K562 (cell line): Measurements from ENCODE around the gene JUND. TPM values are rescaled to one million over a fixed set of nuclear protein-coding genes. Genes with fewer than 3 reads are reported as not detected.

Source experiments
- CHD1 ChIP-seq: fragments of 200-600 bp; sonication (generic); IDR thresholded peaks from one replicate; pipeline ENCODE4 v1.6.1; 2012; ENCODE audit warnings: mild to moderate bottlenecking, moderate library complexity, low read length, inconsistent platforms
- CREM ChIP-seq: IDR thresholded peaks from 2 replicates; pipeline ENCODE4 v1.6.1; 2014; ENCODE audit warnings: antibody characterized with exemption, low read depth
- CSDE1 ChIP-seq, 2 experiments: fragments of 450-650 bp; IDR thresholded peaks; 2 replicates each; pipeline ENCODE4 v1.6.1; 2016; ENCODE audit warnings: mild to moderate bottlenecking in 1 of 2
- CXXC5 ChIP-seq: fragments of 250-450 bp; sonication (Bioruptor Pico); IDR thresholded peaks from 2 replicates; pipeline ENCODE4 v1.8.0; 2022; ENCODE audit warnings: inconsistent platforms, mild to moderate bottlenecking, moderate library complexity
- EGR1 ChIP-seq: fragments of 450-650 bp; conservative IDR thresholded peaks from 2 replicates; pipeline ENCODE4 v1.6.1; 2017; ENCODE audit warnings: mild to moderate bottlenecking
- FOSL1 ChIP-seq: fragments of 200-800 bp; sonication (Bioruptor generic); conservative IDR thresholded peaks from 2 replicates; pipeline ENCODE4 v1.6.1; 2016; ENCODE audit warnings: missing genetic modification characterization, missing compliant biosample characterization
- FOXJ2 ChIP-seq: fragments of 200-800 bp; sonication (Bioruptor generic); IDR thresholded peaks from 2 replicates; pipeline ENCODE4 v1.6.1; 2016; ENCODE audit warnings: missing genetic modification characterization, missing compliant biosample characterization
- HIVEP1 ChIP-seq: fragments of 250-450 bp; sonication (Bioruptor Pico); IDR thresholded peaks from 2 replicates; pipeline ENCODE4 v1.4.0; 2020; ENCODE audit warnings: mild to moderate bottlenecking
- IRF1 ChIP-seq: sonication (generic); formaldehyde crosslinking; IDR thresholded peaks from 2 replicates; pipeline ENCODE4 v1.8.0; 2022; ENCODE audit warnings: missing genetic modification reagents, mild to moderate bottlenecking, borderline replicate concordance
- KAT2B ChIP-seq: IDR thresholded peaks from one replicate; pipeline ENCODE4 v1.6.1; 2012; ENCODE audit warnings: low read depth, mild to moderate bottlenecking, control low read depth, inconsistent platforms, low read length, moderate library complexity
- NR4A1 ChIP-seq, 2 experiments: fragments of 250-450 bp in 1 of 2; fragments of 450-650 bp in 1 of 2; sonication (Bioruptor Pico) in 1 of 2; IDR thresholded peaks; 2 replicates each; pipeline versions ENCODE4 v1.4.0 to v1.6.1; 2016 to 2020; ENCODE audit warnings: mild to moderate bottlenecking in 2 of 2, missing compliant biosample characterization in 1 of 2, missing genetic modification characterization in 1 of 2, moderate library complexity in 1 of 2
- PHTF2 ChIP-seq: fragments of 250-450 bp; sonication (Bioruptor Pico); IDR thresholded peaks from 2 replicates; pipeline ENCODE4 v1.5.0; 2021; ENCODE audit warnings: mild to moderate bottlenecking
- PKNOX1 ChIP-seq: fragments of 450-650 bp; IDR thresholded peaks from 2 replicates; pipeline ENCODE4 v1.6.1; 2016
- PURB ChIP-seq: sonication (generic); formaldehyde crosslinking; IDR thresholded peaks from 2 replicates; pipeline ENCODE4 v1.9.0; 2021; ENCODE audit warnings: low read depth, mild to moderate bottlenecking, missing genetic modification reagents
- RAD51 ChIP-seq: fragments of 450-650 bp; IDR thresholded peaks from 2 replicates; pipeline ENCODE4 v1.7.1; 2016; ENCODE audit warnings: low read depth, mild to moderate bottlenecking, borderline replicate concordance
- REST ChIP-seq, 2 experiments: fragments of 450-650 bp; formaldehyde crosslinking in 1 of 2; IDR thresholded peaks; 2 replicates each; pipeline versions ENCODE4 v1.4.0 to v1.6.1; 2014 to 2020; ENCODE audit warnings: mild to moderate bottlenecking in 2 of 2, borderline replicate concordance in 1 of 2, low read depth in 1 of 2
- SOX6 ChIP-seq: fragments of 450-650 bp; IDR thresholded peaks from 2 replicates; pipeline ENCODE4 v1.6.1; 2014; ENCODE audit warnings: mild to moderate bottlenecking
- ZNF644 ChIP-seq: fragments of 200-800 bp; sonication (Bioruptor generic); IDR thresholded peaks from 2 replicates; pipeline ENCODE4 v1.6.1; 2016; ENCODE audit warnings: low read depth, missing genetic modification characterization, missing compliant biosample characterization
- polyA plus RNA-seq, 8 experiments: library from polyadenylated mRNA; depleted of rRNA in 4 of 8; stranded (reverse) in 5 of 8; unstranded in 3 of 8; fragments of >200 nt; fragmentation: Nextera tagmentation in 2 of 8; fragmentation: Illumina TruSeq in 1 of 8; extraction: Ambion mirVana in 2 of 8; extraction: Trizol in 1 of 8; gene quantifications; 2 replicates each; pipeline versions ENCODE4 v1.2.1 to v1.2.3, GENCODE V29; 2011 to 2014; ENCODE audit warnings: inconsistent platforms in 1 of 8, missing spikeins in 1 of 8
- total RNA-seq, 7 experiments: library from RNA; depleted of rRNA in 6 of 7; stranded (reverse); fragments of >200 nt in 6 of 7; fragmentation: Illumina TruSeq in 2 of 7; extraction: Trizol in 2 of 7; gene quantifications; 2 replicates each; pipeline versions ENCODE4 v1.2.1 to v1.2.3, GENCODE V29; 2011 to 2021; ENCODE audit warnings: low replicate concordance in 1 of 7

Gene JUND
- total and polyA plus RNA-seq, 9 of the 15 experiments (the other 6 are each of a cell fraction or from before 2014, with no cell fraction given): 6.4 to 286 (median 42.3) TPM

GRCh38 chr19:18279516-18280246, 1.7 kb downstream of the JUND start (continued):
- no peak for TF ChIP-seq IRF1 (CRISPR knock-in tag)
- TF ChIP-seq HIVEP1 (CRISPR knock-in tag): no peak
- TF ChIP-seq EGR1: peak; percentile 96
- no peak for TF ChIP-seq PHTF2 (CRISPR knock-in tag)
- 0 out of 4 replicates have a peak, but pooled peaks of 1 of the 2 experiments have one; percentile 50 for TF ChIP-seq CSDE1 (IDR thresholded peaks at IDR 0.05)
- 0 out of 2 replicates have a peak, but pooled peaks have one; percentile 13 for TF ChIP-seq FOXJ2 (tag)
- peak; percentile 20; the same call in 1 of the 2 replicates for TF ChIP-seq CREM
- TF ChIP-seq CHD1: peak; percentile 27
- peak; percentile 32; the same call in 1 of the 2 replicates for TF ChIP-seq SOX6
- TF ChIP-seq RAD51: no peak
- TF ChIP-seq PURB (CRISPR knock-in tag): no peak
- TF ChIP-seq ZNF644 (tag): 0 out of 2 replicates have a peak, but pooled peaks have one; percentile 40
- TF ChIP-seq KAT2B: no peak
- TF ChIP-seq CXXC5: 0 out of 2 replicates have a peak, but pooled peaks have one; percentile 52
- TF ChIP-seq REST (IDR thresholded peaks at IDR 0.05; ENCODE audit: borderline replicate concordance): peak; percentile 81
- TF ChIP-seq REST (CRISPR knock-in tag; IDR thresholded peaks at IDR 0.05; ENCODE audit: low read depth): no peak
- no peak for TF ChIP-seq NR4A1 (CRISPR knock-in tag; IDR thresholded peaks at IDR 0.05)
- TF ChIP-seq NR4A1 (tag; IDR thresholded peaks at IDR 0.05): no peak
- TF ChIP-seq PKNOX1: no peak
- TF ChIP-seq FOSL1: no peak
